Measurements from ENCODE around the gene PPARGC1A. TPM values are rescaled to one million over a fixed set of nuclear protein-coding genes. Genes with fewer than 3 reads are reported as not detected.

Gene PPARGC1A
- total and polyA plus RNA-seq, 11 donors: 25.4 to 103 (median 83.3) TPM

GRCh38 chr4:23923141-23923540 lies 33.3 kb upstream of the PPARGC1A start:
- no peak overlapping the region for H3K4me3 ChIP-seq
- DNase-seq (no peak), ATAC-seq (no peak)
- intact Hi-C loops (cut with DNase I): loop anchor here in 1 of 10 donors (10.0 kb wide), 1 partner anchor 492 kb away; no protein-coding TSS in a partner anchor
- H3K27ac ChIP-seq: no peak overlapping the region
- no peaks in the 10 kb centered on the region for H3K27me3 ChIP-seq
- WGBS, 4 donors: 58 to 64% (median 59%) methylated on average over 3 of the region's 3 CpGs
- peaks cover 0 to 9% (median 0%) of the 10 kb centered on the region in 12 donors for H3K4me1 ChIP-seq
- no peaks in the 10 kb centered on the region for H3K9me3 ChIP-seq
- no peaks in the 10 kb centered on the region for H3K36me3 ChIP-seq
- TF ChIP-seq CTCF (IDR thresholded peaks at IDR 0.05): no peak
- no peak for TF ChIP-seq POLR2A (IDR thresholded peaks at IDR 0.05)

GRCh38 chr4:23922541-23923111 lies 32.8 kb upstream of the PPARGC1A start:
- no peaks in the 10 kb centered on the region for H3K9me3 ChIP-seq
- no peaks in the 10 kb centered on the region for H3K27me3 ChIP-seq
- ATAC-seq (no peak), DNase-seq (no peak)
- 90 to 94% (median 92%) methylated on average over 8 of the region's 8 CpGs for WGBS, 4 donors
- no peak for TF ChIP-seq POLR2A (IDR thresholded peaks at IDR 0.05)
- no peak for TF ChIP-seq CTCF (IDR thresholded peaks at IDR 0.05)
- H3K4me3 ChIP-seq: no peak overlapping the region
- H3K27ac ChIP-seq: no peak overlapping the region
- intact Hi-C loops (cut with DNase I): loop anchor here in 1 of 10 donors (10.0 kb wide), 1 partner anchor 492 kb away; no protein-coding TSS in a partner anchor
- peaks cover 0 to 9% (median 0%) of the 10 kb centered on the region in 12 donors for H3K4me1 ChIP-seq
- no peaks in the 10 kb centered on the region for H3K36me3 ChIP-seq

- Histone ChIP-seq H3K4me1 (peaks cover 0 to 9% (median 0%) of the 10 kb centered on the region in 12 donors), H3K27ac (no peak overlapping the region), H3K9me3 (no peaks in the 10 kb centered on the region), H3K27me3 (no peaks in the 10 kb centered on the region), H3K36me3 (no peaks in the 10 kb centered on the region), H3K4me3 (no peak overlapping the region)
- 97 to 99% (median 98%) methylated on average over 2 of the region's 2 CpGs for WGBS, 4 donors
- intact Hi-C loops (cut with DNase I): loop anchor here in 1 of 10 donors (10.0 kb wide), 1 partner anchor 493 kb away; no protein-coding TSS in a partner anchor
- DNase-seq: no peak
- TF ChIP-seq POLR2A (IDR thresholded peaks at IDR 0.05): no peak
- TF ChIP-seq CTCF (IDR thresholded peaks at IDR 0.05): no peak
- ATAC-seq: peak in 1 of 4 donors; percentile 15
Measured at GRCh38 chr4:23922013-23922412, 32.2 kb upstream of the PPARGC1A start.

- intact Hi-C loops (cut with DNase I): loop anchor here in 1 of 10 donors (10.0 kb wide), 1 partner anchor 493 kb away; no protein-coding TSS in a partner anchor
- no peak for TF ChIP-seq POLR2A (IDR thresholded peaks at IDR 0.05)
- TF ChIP-seq CTCF (IDR thresholded peaks at IDR 0.05): no peak
- Histone ChIP-seq H3K4me3 (no peak overlapping the region), H3K27ac (no peak overlapping the region), H3K9me3 (no peaks in the 10 kb centered on the region), H3K27me3 (no peaks in the 10 kb centered on the region), H3K4me1 (peaks cover 0 to 9% (median 0%) of the 10 kb centered on the region in 12 donors), H3K36me3 (no peaks in the 10 kb centered on the region)
- ATAC-seq (no peak), DNase-seq (no peak)
- WGBS, 4 donors: 70 to 88% (median 83%) methylated on average over 6 of the region's 6 CpGs
Measured at GRCh38 chr4:23921447-23921845, 31.6 kb upstream of the PPARGC1A start.

All from heart left ventricle (tissue), 16 donors.